GM18861 (cell line): ENCODE measurements around the gene PILRA.
"Not testable (repeated sequence)": the region's sequence is repeated elsewhere in the genome, so short reads cannot be mapped to it uniquely, and the experiment has no call there.

Experiments used
- ATAC-seq: cut with Tn5 transposase; IDR thresholded peaks from one replicate; pipeline ENCODE4 v1.9.1; 2021; ENCODE audit not compliant: unreplicated experiment

PILRA gene

GRCh38 chr7:100432621-100433275 lies 59.5 kb downstream of the PILRA start:
- no peak for ATAC-seq

- no peak for ATAC-seq
These were observed 59.9 kb downstream of the PILRA start for GRCh38 chr7:100433276-100433591.

- no peak for ATAC-seq
These were observed 60.5 kb downstream of the PILRA start for GRCh38 chr7:100433592-100434296.

GRCh38 chr7:100434297-100435144 lies 61.2 kb downstream of the PILRA start:
- no peak for ATAC-seq

- peak; percentile 15 for ATAC-seq
These were observed 62.4 kb downstream of the PILRA start for GRCh38 chr7:100435401-100436304.

- no peak for ATAC-seq
These were observed 64.1 kb downstream of the PILRA start for GRCh38 chr7:100437150-100438100.

- no peak for ATAC-seq
These were observed 64.9 kb downstream of the PILRA start for GRCh38 chr7:100438172-100438571.

- not testable (repeated sequence) for ATAC-seq
These were observed 65.4 kb downstream of the PILRA start for GRCh38 chr7:100438731-100439130.

- not testable (repeated sequence) for ATAC-seq
These were observed 66.0 kb downstream of the PILRA start for GRCh38 chr7:100439244-100439643.

GRCh38 chr7:100441641-100442535 lies 68.6 kb downstream of the PILRA start:
- no peak for ATAC-seq

- ATAC-seq, result no peak
These were observed 70.0 kb downstream of the PILRA start for GRCh38 chr7:100443096-100443840.

GRCh38 chr7:100444311-100445278 lies 71.3 kb downstream of the PILRA start:
- no peak for ATAC-seq

- no peak for ATAC-seq
These were observed 72.8 kb downstream of the PILRA start for GRCh38 chr7:100446040-100446439.

GRCh38 chr7:100447363-100447762 lies 74.1 kb downstream of the PILRA start:
- not testable (repeated sequence) for ATAC-seq

- ATAC-seq, result no peak
These were observed 76.0 kb downstream of the PILRA start for GRCh38 chr7:100449190-100449795.
